ENCODE data around the gene TBC1D16.

Gene TBC1D16

DNA sequence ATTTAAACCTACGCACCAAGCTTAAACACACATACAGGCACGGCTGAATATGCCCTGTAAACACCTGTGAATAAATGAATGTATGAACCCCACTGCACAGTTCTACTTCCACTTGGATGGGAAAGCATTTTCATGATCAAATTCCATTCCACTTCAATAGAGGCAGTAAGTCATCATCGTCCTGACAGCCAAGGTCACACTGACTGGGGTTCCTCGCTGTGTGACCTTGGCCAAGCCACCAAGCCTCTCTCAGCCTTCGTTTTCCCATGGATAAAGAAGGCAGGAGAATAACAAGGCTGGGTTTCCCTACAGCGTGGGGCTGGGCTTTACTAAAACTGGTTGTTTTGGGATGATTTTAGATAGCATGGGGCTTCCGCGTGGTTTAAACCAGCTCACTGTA, 82.8 kb downstream of the TBC1D16 start:
- no peak for FAIRE-seq
- no peak for DNase-seq (ENCODE audit: low spot score)

DNA sequence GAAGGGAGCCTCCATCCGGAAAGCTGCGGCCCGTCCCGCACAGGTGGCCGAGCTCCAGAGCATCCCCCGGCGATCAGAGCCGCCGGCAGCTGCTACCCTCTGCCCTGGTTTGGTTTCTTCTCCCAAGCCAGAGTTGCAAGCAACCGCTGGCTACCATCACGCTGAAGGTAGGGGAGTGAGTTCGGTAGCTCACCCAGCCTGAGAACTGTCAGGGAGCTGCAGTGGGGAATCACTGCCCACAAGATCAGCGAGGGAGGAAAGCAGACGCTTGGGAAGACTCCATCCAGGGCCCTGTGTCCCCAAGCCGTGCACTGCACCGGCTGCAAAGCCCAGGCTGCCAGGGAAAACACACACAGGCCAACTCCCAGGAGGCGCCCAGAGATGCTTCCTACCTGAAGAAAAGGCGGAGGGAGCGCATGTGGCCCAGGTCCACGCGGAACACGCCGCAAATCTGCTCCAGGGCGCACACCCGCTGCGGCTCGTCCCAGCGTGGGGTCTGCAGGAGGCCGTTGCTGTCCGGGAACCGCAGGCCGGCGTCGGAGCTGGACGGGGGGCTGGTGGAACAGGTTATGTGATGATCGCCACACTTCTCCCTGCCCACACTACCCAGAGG, 83.3 kb downstream of the TBC1D16 start:
- DNase-seq (ENCODE audit: low spot score) (no peak), FAIRE-seq (no peak)

DNA sequence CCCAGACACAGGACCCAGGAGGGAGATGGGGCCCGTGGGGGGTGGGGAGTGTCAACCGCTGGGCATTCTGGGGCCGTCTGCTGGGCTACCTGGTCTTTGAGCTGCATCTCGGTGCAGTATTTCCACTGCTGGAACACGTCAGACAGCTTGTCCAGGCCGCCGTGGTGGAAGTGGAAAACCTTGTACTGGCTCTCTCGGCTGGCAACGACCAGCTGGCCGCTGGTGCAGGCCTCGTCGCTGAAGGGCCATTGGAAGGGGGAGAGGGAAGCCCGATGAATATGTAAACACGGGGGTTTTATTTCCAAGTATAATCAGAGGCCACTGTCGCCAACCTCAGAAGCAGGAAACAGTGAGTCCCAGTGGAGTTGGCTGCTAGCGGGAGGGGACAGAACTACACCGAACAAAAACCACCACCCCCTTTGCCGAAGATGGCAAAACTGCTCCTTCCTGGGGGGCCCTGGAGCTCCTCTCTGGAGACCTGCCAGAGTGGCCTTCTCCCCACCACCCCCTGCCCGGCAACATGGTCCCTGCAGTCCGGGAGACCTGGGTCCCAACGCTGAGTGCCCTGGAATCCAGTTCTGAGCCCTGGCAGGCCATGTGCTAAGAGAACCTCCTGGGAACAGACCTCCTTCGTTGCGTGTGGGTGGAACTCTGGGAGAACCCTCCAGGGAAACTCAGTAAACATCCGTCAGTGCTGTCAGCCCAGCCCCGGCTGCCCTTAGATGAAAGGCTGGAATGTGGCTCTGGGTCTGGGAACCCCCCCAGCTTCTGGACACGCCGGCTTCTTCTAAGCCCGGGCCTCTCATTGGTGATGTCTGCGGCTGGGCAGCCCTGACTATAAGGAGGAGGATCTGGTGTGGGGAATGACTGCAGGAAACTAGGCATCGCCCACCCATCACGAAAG, 84.1 kb downstream of the TBC1D16 start:
- no peak for FAIRE-seq
- DNase-seq (ENCODE audit: low spot score): no peak

DNA sequence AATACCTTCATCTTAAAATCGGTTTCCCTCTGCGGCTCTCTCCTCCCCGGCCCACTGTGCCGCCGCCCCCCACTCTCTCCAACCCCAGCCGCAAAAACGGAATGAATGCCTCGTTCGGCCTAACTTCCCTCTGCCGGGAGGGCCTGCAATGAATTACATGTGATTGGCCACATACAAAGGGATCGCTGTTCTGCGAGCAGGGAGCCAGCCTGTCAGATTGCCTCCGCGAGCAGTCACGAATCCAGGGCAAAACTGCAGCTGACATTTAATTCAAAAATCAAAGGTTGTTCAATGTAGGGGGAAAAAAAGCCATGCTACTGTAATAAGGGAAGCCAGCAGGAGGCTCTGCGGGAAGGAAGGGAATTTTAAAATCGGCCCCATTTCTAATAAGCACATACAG, 84.9 kb downstream of the TBC1D16 start:
- DNase-seq (ENCODE audit: low spot score) (no peak), FAIRE-seq (no peak)

DNA sequence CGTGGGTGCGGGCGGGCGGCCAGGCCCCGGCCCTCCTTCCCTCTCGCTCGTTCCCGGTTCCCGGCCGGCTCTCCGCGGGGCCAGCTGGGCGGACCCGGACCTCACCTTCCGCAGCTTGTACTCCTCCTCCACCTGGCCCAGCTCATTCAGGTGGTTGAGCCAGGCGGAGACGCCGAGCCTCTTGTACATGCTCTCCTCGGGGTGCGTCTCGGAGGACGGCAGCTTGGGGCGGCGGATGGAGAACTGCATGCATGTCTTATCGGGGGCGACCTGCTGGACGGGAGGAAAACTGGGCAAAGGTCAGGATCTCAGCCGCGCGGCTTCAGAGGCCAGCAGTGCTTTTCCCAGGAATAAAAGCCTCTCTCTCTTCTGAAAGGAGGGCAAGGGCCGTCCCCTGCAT, 85.4 kb downstream of the TBC1D16 start:
- FAIRE-seq: no peak

DNA sequence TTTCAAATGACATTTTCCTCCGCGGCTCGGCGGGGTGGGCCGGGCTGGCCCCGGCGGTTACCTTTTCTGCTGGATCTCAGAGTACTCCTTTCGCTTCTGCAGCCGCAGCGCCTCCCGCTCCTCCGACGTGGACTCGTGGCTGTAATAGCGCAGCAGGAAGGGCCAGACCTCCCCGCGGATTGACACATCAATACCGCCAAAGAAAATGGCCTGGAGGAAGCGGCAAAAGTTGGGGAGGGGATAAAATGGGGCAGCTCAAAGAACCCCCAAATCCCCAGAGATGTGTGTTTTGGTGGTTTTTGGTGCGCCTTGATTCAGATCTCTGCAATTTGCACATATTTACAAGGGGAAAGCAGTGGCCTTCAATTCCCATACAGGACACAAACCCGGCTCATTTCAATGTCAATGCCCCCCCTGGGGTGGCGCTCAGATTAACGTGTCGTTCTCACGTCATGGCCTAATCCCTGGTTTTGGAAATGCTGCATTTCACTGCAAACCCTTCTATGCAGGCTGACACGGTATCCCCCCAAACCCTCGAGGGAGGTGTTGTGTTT, 85.9 kb downstream of the TBC1D16 start:
- FAIRE-seq: no peak
- no peak for DNase-seq (ENCODE audit: low spot score)

More for the DNA sequence above, 85.4 kb downstream of the TBC1D16 start:
- no peak for DNase-seq (ENCODE audit: low spot score)

DNA sequence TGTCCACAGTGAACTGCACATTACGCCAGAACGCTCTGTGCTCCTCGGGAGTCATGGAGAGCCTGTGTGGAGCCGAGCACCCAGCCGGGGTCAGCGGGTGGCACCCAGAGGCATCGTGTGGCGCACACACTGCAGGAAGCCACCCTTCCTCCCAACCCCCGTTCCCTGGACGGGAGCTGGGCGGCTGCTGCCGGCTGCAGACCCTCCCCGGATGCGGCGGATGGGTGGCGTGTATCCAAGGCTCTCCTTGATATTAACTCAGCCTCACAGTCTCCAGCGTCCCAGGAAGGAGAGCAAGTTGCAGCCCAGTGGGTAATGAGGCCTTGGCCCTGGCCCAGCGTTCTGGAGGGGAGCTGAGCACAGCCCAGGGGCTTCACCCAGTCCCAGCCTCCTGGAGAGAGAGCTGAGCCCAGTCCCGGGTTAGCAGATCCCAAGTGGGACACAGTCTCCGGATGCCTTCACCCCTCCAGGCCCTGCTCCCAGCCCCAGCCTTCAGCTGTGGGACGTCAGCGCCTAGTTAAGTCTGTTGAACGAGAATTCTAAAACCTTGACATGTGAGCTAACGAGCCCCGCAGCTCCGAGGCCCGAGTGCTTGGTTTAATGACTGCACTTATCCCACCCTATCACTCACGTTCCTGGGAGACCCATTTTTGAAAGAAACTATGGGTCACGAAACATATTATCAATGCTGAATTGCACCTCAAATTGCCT, 86.6 kb downstream of the TBC1D16 start:
- DNase-seq (ENCODE audit: low spot score): no peak
- no peak for FAIRE-seq

DNA sequence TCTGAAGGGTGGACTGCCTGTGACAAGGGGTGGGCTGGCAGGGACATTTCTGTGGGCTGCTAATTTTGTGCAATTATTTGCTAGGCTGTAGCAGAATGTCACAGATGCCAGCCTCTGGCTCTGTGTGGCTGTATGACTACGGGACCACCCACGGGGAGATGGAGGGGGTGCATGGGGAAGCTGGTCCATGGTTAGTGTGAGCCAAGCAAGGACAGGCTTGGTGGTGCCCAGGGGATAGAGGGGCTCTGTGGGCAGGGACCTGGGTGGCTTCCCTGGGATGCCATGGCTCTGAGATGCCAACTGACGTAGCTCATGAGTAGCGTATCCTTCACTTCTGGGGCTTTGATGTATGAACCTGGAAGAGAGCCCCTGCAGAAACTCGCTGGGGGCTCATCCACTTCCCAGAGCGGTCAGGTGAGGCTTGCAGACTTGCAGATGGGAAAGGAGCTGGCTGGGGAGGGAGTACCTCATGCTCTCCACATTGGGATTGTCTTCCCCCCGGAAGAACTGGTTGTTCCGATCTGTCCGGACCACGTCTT, 87.2 kb downstream of the TBC1D16 start:
- DNase-seq (ENCODE audit: low spot score) (no peak), FAIRE-seq (no peak)

DNA sequence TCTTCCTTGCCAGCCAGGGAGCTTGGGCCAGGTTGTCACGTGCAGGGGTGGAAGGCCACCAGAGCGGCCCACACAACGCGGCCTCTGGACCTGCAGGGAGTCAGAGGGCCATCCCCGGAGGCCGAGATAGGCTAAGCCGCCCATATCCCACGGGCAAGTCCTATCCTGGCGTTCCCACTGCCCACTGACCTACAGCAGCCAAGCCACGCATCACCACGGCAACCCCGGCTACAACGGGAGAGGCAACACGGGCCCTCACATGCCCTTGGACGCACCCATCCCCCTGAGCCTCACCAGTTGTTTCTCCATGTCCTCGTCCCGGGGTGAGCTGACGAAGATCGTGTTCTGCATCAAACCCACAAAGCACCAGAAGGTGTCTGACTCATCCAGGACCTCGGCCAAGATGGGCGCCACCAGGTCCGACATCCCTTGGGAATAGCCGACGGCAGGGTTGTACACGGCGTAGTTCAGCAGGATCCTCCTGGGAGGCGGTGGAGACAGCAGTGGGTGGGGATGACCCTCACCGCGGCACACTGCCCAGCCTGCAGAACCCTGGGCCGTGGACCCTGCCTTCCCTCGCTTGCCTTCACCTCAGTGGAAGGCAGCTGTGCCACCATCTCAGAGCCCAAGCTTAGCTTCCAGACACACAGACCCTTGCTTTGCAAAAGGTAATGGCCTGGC, 88.2 kb downstream of the TBC1D16 start:
- FAIRE-seq: no peak
- no peak for DNase-seq (ENCODE audit: low spot score)

DNA sequence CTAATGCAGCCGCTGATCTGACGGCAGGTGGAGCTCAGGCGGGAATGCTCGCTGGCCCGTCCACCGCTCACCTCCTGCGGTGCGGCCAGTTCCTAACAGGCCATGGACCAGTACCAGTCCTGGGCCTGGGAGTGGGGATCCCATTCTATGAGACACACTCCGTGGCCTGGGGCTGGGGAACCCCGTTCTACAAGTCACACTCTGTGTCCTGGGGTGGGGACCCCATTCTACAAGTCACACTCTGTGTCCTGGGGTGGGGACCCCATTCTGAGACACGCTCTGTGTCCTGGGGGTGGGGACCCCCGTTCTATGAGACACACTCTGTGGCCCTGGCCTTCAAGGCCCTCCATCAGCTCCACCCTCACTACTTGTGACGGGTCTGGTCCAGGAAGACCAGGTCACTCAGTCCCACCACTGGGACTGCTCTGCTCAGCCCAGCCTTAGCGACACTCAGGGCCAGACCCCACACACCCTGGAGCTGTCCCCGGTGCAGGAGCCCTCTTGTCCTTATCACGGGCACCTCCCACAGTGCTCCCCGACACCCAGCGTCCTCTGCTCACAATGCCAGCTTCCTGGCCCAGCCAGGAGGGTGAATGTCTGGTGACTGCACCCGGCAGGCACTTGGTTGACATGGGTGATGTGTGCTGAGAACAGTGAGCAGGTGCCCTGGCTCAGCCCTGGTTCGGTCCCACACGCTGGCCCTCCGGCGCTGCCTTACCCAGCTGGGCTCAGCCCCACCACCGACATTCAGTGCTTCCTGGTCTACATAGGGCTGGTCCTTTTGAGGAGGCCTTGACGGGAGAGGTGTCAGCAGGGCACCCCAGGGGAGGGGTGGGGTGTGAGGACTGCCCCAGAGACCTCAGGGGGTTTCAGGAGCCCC, 89.1 kb downstream of the TBC1D16 start:
- DNase-seq (ENCODE audit: low spot score) (no peak), FAIRE-seq (no peak)

DNA sequence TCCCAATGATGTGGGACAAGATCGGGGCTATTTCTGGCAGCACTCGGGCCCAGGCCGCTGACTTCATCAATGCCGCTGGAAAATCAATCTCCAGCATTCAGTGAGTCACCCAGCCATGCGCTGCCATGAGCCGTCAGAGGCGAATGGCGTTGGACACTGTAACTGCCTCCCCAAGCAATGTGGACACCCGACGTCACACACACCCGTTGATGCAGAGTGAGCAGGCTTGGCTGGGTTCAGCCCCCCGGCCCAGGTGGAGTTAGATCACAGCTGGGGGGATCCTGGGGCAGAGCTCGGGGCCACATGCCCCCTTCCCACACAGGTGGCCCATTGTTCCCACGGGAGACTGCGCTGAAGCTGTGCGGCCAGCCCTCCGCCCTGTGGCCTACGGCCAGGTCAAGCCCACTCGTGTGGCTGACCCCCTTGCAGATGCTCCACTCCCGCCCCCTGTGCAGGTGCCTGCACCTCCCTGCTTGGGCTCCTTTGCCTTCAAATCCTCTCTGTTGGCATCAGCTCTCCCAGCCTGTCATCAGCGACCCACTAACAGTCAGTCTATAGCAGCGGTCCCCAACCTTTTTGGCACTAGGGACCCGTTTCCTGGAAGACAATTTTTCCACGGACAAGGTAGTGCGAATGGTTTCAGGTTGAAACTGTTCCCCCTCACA, 89.9 kb downstream of the TBC1D16 start:
- FAIRE-seq: no peak
- DNase-seq (ENCODE audit: low spot score): no peak

DNA sequence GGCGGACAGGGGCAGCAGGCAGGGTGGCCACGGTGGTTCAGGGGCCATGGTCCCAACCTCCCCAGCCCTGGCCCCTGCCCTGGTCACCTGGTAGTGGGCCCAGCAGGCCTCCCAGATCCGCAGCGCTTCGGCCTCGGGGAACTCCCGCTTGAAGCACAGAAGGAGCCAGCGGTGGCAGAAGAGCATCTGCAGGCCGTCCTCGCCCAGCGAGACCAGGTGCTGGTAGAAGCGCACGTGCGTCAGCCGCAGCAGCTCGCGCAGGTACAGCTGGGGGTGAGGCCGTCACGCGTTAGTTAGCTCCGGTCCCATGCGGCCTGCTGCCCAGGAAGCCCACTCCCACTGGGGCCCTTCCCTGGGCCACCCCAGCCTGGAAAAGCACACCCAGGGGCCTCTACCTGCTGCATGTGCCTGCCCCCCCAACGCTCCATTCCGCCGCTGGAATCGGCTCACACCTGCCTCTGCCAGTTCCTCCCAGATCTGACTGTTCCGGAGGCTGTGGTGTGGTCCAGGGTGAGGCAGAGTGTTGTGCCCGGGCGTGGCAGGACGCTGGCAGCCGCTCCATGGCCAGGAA, 90.8 kb downstream of the TBC1D16 start:
- FAIRE-seq: no peak
- no peak for DNase-seq (ENCODE audit: low spot score)

DNA sequence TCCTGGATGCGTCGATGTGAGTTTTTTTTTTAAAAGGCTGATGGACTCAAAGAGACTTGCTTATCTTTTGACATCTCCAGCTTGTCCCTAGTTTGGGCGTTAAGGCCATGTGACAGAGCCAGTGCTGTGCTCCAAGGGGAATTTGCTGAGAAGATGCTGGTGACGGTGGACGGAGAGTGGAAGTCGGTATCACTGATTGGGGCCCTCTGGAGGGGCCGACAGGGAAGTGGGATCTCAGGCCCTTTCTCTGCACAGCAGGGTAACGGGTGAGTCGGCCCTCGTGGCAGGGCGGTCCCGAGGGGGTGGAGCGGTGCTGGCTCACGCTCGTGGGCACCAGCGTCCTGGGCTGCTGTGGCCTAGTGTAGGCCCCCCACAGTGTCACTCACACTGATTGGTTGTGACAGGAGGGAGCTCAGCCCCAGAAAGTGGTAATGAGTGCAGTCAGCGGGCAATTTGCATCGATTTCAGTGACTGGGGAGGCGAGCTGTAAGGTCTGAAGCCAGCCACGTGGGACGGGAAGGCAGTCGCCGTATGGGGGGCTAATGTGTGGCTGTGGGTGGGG, 91.3 kb downstream of the TBC1D16 start:
- DNase-seq (ENCODE audit: low spot score): no peak
- no peak for FAIRE-seq

DNA sequence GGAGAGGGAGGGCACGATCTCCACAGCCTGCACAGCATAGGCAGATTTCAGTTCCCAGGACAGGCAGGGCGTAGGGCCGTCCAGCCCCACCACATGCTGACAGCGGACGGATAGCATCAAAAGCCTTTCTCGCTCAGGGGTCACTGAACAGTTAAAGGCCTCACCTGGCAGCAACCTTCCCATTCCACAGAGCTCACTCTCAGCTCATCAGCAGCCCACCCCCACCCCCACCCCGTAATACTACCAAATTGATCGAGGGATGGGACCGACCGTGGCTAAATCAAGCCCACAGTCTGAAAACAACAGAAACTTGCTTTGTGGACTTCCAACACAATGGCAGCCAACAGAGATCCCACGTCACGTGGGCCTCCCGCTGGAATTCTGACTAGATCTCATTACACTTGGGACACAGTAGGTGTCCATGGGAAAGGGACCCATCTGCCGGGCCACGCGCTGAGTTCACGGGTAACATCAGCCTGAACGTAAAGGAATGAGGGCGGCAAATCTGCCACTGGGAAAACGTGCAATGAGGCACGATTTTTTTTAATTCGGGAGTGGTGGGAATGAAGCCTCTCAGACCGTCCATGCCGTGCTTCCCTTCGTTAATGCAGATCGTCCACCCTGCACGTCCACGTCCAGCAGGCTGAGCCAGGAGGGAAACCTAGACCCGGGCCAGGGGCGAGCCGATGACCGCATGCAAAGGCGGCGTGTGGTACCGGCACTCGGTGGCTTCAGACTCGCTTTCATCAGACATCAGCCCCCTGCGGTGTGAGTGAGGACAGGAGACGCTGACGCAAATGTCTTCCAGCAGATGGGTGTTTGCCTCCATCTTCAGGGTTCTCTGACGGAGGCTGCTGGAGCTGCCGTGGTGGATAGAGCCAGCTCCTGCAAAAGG, 92.1 kb downstream of the TBC1D16 start:
- no peak for DNase-seq (ENCODE audit: low spot score)
- no peak for FAIRE-seq

DNA sequence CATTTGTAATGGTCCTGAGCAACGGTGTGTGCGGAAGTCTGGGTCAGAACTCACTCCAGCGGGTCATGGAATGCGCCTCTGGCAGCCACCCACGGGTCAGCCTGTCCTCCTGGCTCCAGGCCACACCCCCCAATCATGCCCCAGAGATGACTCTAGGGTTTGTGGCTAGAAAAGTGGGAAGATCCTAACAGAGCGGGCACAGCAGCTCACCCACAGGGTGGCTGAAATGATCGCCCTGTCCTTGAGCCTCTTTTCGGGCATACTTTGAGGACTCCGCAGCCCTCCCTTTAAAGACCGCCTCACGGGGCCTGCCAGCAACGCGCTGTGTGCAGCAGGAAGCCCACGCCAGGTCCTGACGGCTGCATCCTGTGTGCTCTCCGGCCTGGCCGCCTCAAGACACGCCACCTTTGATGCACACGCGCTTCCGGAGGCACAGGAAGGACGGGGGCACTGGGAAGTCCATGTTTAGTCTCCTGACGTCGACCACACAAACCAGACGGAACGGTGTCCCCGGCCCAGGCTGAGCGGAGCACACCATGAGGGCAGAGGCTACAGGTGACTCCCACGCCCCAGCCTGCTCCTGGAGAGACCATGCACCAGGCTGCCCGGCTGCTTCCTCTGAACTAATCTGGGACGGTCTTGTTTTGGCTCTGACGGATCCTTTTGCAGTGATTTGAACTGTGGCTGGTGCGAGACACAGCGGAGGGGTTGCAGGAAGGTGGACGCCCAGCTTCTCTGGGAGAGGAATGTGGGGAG, 92.9 kb downstream of the TBC1D16 start:
- FAIRE-seq: no peak
- no peak for DNase-seq (ENCODE audit: low spot score)

DNA sequence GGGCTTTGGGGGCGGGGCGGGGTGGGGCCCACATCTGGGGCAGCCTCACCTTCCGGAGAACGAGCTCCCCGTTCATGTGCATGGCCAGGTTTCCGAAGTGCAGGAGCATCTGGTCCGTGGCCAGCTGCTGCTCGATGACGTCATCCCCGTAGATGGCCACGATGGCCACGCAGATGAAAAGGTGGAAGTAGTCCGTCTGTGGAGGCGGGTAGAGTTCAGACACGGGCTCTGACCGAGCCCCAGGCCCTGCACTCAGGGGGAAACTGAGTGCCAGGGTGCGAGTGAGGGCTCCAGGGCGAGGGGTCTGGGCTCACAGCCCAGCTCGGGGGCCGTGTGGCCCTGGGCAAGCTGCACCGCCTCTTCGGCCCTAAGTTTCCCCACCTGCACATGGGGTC, 93.7 kb downstream of the TBC1D16 start:
- no peak for FAIRE-seq
- DNase-seq (ENCODE audit: low spot score): no peak
